GM19043 (cell line): Measurements from ENCODE around the gene IL15RA.
"Not testable (repeated sequence)": the region's sequence is repeated elsewhere in the genome, so short reads cannot be mapped to it uniquely, and the experiment has no call there.

Experiments used
- ATAC-seq: cut with Tn5 transposase; IDR thresholded peaks from one replicate; pipeline ENCODE4 v1.9.1; 2021; ENCODE audit warnings: low read depth; ENCODE audit not compliant: unreplicated experiment

IL15RA gene

DNA sequence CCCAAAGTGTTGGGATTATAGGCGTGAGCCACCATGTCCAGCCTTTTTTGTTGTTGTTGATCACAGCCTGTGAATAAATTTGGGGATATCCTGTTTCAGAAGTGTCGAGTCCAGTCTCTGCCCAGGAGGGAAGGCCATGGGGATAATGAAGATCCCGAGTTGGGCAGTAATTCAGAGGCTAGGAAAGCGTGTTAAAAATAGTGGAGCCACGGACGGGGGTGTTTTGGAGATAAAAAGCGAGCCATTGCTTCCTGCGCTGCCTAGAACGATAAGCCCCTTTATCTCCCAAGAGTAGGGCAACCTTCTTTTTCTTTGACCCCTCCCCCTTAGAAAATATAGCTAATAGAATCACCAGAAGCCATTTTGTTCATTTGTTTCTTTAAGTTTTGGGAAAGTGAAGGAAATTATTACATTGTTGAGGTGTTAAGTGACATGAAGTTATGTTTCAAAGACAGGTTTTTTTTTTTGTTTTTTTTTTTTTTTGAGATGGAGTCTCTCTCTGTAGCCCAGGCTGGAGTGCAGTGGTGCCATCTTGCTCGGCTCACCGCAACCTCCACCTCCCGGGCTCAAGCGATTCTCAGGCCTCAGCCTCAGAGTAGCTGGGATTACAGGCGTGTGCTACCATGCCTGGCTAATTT lies 43.3 kb downstream of the IL15RA start:
- ATAC-seq = no peak

DNA sequence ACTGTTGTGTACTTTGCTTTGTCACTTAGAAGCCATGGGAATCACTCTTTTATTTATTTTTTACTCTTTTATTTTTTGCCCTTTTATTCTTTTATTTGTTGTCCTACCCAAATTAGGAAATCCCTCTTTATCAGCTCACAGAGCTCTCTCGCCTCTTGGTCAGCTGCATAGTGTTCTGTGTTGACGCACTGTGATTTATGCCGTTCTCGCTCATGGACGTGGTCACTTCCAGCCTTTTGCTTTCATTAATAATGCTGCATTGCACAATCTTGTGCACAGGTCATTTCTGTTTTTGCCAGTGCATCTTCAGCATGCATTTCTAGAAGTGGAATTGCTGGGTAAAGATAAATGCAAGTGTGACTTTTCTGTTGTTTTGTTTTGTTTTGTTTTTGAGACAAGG lies 45.0 kb downstream of the IL15RA start:
- no peak for ATAC-seq

- ATAC-seq = no peak
Measured at GRCh38 chr10:5930272-5930671, 47.1 kb downstream of the IL15RA start.

- ATAC-seq = no peak
Measured at GRCh38 chr10:5929442-5929841, 47.9 kb downstream of the IL15RA start.

DNA sequence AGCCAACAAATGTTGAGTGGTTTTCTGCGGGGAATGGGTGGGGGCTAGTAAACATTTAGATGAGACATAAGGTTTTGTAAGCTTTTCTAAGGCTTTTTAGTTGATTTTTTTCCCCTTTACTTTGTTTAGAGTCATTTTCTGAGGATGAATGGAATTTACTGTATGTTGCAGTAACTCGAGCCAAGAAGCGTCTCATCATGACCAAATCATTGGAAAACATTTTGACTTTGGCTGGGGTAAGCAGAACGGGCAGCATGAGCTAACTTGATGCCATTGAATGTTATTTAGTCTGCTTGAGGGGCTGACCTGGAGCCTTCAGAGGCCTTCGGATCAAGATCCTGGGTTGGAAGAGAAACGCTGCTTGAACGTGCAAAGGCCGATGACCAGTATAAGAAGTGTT lies 50.0 kb downstream of the IL15RA start:
- no peak for ATAC-seq

- no peak for ATAC-seq
Measured at GRCh38 chr10:5924889-5925288, 52.5 kb downstream of the IL15RA start.

- ATAC-seq = no peak
Measured at GRCh38 chr10:5921746-5922145, 55.6 kb downstream of the IL15RA start.

GRCh38 chr10:5919568-5919967 lies 57.8 kb downstream of the IL15RA start:
- no peak for ATAC-seq

DNA sequence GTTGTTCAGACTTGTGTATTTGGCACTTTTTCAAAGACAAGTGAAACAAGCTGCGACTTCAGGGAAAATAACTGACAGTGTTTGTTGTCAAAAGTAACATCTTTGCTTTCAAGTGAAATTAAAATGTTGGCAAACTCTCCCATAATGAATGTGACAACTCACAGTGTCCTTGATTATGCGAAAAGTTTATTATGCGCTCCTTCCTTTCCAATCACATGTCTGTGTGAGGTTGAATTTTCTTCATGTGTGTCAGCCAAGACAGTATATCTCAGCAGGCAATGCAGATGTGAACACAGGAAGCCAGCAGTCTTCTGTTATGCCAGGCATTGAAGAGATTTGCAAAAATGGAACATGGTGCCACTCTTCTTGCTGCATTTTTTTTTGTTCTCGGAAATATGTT lies 58.6 kb downstream of the IL15RA start:
- no peak for ATAC-seq

DNA sequence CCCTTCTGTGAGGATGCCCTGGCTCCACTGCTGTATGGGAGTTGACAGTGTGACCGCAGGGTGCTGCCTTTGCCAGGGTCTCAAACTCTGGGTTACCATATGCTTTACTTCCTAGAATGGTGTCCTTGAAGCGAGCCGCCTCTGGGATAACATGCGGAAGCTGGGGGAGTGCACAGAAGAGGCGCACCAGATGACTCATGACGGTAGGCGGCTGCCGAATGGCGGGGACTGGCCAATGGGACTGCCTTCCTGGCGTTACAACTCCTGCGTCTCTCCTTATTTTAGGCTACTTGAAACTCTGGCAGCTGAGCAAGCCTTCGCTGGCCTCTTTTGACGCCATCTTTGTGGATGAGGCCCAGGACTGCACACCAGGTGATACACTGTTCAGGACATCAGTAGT lies 60.0 kb downstream of the IL15RA start:
- no peak for ATAC-seq

DNA sequence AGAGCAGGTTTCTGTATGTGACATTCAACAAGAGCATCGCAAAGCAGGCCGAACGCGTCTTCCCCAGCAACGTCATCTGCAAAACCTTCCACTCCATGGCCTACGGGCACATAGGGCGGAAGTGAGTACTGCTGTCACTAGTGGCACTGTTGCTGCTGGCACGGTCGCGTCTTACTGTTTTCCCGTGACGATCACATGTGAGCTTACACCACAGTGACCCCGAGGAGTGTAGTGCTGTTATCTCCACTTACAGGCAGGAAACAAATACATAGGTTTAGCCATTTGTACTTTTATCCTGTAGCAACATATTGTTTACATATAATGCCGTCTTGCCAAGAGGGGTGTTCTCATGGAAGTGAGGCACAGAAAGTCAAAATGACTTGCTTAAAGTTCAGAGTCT lies 61.9 kb downstream of the IL15RA start:
- no peak for ATAC-seq

DNA sequence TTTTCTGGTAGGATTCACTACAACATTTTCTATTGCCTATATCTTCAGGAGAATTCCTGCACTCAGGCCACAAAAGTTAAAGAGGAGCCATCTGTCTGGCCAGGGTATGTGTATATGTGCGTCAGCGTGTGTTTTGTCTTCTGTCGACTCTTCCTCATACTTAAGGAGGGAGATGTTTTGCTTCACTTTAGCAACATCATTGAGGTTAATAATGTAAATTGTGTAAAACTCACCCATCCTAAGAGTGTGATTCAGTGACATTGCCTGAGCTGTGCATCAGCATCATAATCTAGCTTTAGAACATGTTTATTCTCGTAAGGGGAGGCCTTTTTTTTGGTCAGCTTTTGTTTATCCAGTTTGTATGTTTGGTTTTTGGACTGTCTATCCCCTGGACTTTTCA lies 63.6 kb downstream of the IL15RA start:
- no peak for ATAC-seq

DNA sequence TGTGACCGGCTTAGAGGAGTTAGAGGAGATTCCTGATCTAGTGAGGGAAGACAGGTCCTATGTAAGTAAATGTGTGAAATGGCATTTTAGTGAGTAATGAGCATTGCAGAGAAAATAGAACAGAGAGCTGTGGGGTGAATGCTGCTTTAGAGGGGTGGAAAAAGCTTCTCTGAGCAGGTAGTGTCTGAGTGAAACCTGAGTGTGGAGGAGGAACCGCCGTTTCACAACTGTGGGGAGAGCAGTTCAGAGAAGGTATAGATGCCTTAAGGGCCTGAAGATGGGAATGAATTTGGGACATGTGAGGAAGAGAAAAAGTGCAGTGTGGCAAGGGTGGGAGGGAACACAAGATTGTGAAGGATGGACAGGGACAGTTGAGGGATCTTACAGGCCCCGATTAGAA lies 65.7 kb downstream of the IL15RA start:
- no peak for ATAC-seq

- ATAC-seq = no peak
Measured at GRCh38 chr10:5910323-5911100, 66.8 kb downstream of the IL15RA start.

DNA sequence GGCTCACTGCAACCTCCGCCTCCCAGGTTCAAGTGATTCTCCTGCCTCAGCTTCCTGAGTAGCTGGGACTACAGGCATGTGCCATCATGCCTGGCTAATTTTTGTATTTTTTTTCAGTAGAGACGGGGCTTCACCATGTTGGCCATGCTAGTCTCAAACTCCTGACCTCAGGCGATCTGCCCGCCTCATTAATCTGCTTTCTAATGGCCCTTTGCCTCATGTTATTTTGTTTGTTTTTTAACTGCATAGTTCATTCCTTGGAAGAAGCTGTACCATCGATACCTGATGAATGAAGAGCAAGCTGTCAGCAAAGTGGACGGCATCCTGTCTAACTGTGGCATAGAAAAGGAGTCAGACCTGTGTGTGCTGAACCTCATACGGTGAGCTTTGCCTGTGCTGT lies 68.7 kb downstream of the IL15RA start:
- not testable (repeated sequence) for ATAC-seq

DNA sequence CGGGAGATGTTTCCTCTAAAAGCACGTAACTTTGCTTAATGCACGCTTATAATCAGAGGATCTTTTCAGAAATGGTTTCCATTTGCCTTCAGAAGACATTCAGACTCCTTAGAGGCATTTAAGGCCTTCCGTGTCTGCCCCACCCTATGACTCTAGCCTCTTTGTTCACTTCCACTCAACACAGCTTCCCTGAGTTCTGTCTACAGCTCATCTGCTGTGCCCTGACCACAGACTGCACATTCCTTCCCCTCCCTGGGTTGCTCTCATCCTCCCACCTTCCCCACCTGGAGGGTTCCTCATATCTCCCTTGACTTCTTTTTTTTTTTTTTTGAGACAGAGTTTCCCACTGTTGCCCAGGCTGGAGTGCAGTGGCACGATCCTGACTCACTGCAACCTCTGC lies 70.7 kb downstream of the IL15RA start:
- no peak for ATAC-seq

GRCh38 chr10:5905854-5906507 lies 71.4 kb downstream of the IL15RA start:
- ATAC-seq = no peak

DNA sequence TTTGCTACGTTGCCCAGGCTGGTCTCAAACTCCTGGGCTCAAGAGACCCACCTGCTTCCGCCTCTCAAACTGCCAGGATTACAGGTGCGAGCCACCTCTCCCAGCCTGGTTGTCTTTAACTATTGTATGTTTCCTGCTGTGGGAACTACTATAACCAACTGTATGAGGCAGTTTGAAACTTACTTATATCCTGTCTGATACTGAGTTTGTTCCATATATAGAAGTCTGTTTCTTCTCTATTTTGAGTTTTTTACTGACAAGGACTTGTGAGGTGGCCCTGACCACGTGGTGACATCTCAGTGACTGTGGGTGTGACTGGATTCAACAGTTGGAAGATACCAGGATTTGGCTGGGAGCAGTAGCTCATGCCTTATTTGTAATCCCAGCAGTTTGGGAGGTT lies 73.1 kb downstream of the IL15RA start:
- ATAC-seq = peak; percentile 93

GRCh38 chr10:5903563-5903962 lies 73.8 kb downstream of the IL15RA start:
- ATAC-seq = no peak

GRCh38 chr10:5902511-5903274 lies 74.7 kb downstream of the IL15RA start:
- no peak for ATAC-seq
